GM13976 (cell line): Measurements from ENCODE around the gene IPO13.

ENCODE experiments used
- DNase-seq: peaks from one replicate; pipeline ENCODE4 v3.0.0; 2012; ENCODE audit warnings: low spot score
- in situ Hi-C: fragments of 300-500 bp; cut with MboI; formaldehyde crosslinking; loops from one replicate; pipeline ENCODE4 v1.12.0; 2022; ENCODE audit warnings: low sequenced_read_pairs, mixed read lengths, inconsistent platforms; ENCODE audit not compliant: unreplicated experiment
- TF ChIP-seq, protein P1 (sequence below): IDR thresholded peaks from 2 replicates; pipeline ENCODE4 v1.5.1; 2012; ENCODE audit warnings: borderline replicate concordance, mild to moderate bottlenecking; ENCODE audit not compliant: insufficient read depth; ENCODE audit errors: extremely low read depth, missing control alignments, control extremely low read depth

IPO13 gene

GRCh38 chr1:44012941-44013609 is 66.3 kb downstream of the IPO13 start:
- in situ Hi-C loops, result no loop called here
- no peak for DNase-seq
- TF ChIP-seq, protein P1, sequence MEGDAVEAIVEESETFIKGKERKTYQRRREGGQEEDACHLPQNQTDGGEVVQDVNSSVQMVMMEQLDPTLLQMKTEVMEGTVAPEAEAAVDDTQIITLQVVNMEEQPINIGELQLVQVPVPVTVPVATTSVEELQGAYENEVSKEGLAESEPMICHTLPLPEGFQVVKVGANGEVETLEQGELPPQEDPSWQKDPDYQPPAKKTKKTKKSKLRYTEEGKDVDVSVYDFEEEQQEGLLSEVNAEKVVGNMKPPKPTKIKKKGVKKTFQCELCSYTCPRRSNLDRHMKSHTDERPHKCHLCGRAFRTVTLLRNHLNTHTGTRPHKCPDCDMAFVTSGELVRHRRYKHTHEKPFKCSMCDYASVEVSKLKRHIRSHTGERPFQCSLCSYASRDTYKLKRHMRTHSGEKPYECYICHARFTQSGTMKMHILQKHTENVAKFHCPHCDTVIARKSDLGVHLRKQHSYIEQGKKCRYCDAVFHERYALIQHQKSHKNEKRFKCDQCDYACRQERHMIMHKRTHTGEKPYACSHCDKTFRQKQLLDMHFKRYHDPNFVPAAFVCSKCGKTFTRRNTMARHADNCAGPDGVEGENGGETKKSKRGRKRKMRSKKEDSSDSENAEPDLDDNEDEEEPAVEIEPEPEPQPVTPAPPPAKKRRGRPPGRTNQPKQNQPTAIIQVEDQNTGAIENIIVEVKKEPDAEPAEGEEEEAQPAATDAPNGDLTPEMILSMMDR, result no peak

GRCh38 chr1:44013949-44014348 is 67.2 kb downstream of the IPO13 start:
- DNase-seq, result no peak
- TF ChIP-seq, protein P1, result no peak
- in situ Hi-C loops, result no loop called here

GRCh38 chr1:44014365-44015104 is 67.8 kb downstream of the IPO13 start:
- in situ Hi-C loops, result no loop called here
- TF ChIP-seq, protein P1, result no peak
- no peak for DNase-seq

DNA sequence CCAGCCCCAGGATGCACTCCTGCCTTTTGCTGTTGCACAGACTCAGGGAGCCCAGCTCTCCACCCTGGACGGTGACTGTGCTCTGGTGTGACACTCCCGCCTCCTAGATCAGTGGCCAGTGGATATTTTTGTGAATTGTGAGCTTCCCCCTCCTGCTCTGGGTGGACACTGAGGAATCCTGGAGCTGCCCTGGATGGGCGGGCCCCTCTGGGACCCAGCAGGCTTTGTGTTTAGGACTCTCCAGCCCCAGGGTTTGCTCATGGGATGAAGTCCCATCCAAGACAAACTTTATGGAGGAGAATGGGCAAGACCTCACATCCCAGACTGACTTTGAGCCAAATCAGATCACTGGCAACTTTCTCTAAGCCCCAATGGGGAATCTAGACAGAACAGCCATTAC is 68.5 kb downstream of the IPO13 start:
- TF ChIP-seq, protein P1, result no peak
- in situ Hi-C loops, result no loop called here
- DNase-seq, result no peak

DNA sequence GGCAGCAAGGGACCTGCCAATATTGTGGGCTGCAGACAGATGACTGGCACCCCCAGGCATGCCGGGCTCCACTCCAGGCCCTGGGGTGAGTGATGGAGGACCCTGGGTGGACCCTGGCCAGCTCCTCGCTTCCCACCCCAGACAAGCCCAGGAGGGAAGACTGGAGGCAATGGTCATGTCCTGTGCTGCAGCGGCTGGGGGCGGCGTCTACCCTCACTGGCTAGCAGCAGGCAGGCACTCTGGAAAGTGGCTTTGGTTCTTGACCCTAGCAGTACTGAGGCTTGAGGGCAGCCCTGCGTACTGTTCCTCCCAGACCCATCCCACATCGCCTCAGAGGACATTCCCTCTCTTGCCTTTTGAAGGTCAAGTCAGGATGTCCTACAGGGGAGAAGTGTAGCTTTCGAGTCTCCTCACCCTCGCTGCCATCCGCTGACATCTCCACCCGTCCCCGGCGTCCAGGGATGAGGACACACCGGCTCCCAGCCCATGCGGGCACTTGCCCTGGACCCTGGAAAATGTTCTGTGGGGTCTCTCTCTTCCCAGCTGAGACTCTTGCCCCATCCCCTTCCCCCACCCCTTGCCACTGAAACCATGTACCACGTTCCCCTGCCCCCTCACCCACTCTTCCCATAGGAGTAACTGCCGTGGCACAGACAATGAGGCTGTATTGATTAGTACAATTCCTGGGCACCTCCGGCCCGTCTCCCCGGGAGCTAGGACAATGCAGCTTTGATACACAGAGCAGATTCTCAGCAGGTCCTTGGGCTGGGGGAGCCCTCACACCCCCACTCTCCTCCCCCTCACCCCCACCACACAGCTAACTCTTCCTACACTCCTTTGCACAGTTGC is 69.5 kb downstream of the IPO13 start:
- TF ChIP-seq, protein P1, result no peak
- in situ Hi-C loops, result no loop called here
- no peak for DNase-seq

DNA sequence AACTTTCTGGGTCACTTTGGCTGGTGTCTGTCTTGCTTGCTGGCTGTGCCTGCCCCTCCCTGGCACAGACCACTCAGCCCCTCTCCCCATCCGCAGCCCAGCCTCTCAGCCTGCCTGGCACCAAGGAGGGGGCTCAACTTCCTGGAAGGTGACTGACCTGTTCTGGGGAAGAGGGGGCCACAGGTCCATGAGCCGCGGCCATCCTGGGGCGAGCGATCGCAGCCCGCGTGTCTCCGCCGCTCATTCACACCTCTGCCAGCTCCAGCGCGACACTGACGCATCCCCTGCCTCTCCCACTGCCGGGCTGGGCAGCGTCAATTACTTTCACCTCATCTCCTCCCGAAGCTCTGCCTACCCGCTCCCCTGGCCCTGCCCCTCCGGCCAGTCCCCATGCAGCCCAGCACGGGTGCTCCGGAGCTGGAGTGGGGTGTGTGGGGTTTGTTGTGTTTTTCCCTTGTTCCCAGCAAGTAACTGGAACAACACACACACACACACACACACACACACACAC is 70.2 kb downstream of the IPO13 start:
- TF ChIP-seq, protein P1, result no peak
- no peak for DNase-seq
- in situ Hi-C loops, result no loop called here
